GM21381 (cell line): ENCODE data around the gene ZNF341.
"Not testable (repeated sequence)": the region's sequence is repeated elsewhere in the genome, so short reads cannot be mapped to it uniquely, and the experiment has no call there.

Experiments used
- ATAC-seq: cut with Tn5 transposase; IDR thresholded peaks from one replicate; pipeline ENCODE4 v1.9.1; 2021; ENCODE audit warnings: mild to moderate bottlenecking, moderate library complexity; ENCODE audit not compliant: unreplicated experiment

Gene ZNF341

DNA sequence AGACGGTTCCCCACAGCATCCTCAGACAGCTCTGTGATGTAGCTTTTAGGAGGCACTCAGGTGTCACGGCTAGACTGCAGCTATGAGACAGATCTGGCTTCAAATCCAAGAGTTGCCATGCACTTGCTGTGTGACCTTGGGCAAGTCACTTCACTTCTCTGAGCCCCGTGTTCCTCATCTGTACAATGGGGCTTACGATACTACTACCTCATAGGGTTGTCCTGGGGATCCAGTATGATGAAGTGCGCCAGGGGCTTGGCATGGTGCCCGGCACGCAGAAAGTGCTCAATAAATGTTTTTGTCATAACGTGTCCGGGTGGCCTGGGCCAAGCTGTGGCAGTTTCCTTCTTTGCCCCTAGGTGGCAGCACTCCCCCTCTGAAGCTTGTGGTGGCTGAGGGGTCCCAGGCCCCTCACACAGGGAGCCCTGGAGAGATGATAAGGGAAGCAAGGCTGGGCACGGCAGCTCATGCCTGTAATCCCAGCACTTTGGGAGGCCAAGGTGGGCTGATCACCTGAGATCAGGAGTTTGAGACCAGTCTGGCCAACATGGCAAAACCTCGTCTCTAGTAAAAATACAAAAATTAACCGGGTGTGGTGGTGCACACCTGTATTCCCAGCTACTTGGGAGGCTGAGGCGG, 60.3 kb downstream of the ZNF341 start:
- no peak for ATAC-seq

- not testable (repeated sequence) for ATAC-seq
Observed at GRCh38 chr20:33792598-33792989, 60.8 kb downstream of the ZNF341 start.

GRCh38 chr20:33793011-33793931, 61.5 kb downstream of the ZNF341 start:
- ATAC-seq, result no peak

GRCh38 chr20:33796263-33796906, 64.6 kb downstream of the ZNF341 start:
- no peak for ATAC-seq

DNA sequence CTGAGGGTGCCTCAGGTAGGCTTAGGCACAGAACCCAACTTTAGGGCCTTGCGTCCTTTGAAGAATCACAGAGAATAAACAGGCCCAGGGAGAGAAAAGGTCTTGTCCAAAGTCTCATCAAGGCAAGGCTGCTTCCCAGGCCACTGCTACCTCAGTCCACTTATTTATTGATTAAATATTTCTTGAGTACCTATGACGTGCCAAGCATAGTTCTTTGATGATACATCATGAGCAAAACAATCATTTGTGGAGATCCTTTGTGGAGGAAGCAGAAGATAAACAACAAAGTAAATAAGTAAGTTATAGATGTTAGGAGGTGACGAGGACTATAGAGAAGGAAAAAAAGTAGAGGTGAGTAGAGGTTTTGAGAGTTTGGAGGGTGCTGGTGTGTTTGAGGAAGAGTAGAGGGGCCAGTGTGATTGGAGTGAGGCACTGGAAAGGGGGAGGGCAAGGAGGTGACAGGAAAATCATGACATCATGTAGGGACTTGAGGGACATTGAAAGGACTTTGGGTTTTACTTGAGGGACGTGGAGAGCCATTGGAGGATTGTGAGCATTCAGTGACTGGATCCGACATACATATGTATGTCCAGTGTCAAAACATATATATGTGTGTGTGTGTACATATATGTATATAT, 65.2 kb downstream of the ZNF341 start:
- ATAC-seq, result no peak

GRCh38 chr20:33798444-33798843, 66.6 kb downstream of the ZNF341 start:
- ATAC-seq, result no peak

DNA sequence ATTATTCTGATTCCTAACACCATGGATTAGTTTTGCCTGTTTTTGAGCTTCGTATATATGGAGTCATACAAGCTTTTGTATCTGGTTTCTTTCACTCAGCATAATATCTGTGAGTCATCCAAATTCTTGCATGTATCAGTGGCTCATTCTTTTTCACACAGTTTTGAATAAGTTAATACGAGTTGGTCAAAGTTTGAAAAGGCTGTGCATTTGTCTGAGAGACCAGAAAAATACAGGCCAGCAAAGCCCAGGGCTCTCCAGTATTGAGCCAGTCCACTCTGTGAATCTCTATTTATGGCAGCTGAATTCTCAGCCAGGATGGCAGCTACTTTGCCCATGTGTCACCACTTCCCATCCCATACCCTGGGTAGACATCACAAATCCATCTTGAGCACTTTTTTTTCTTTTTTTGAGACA, 72.1 kb downstream of the ZNF341 start:
- no peak for ATAC-seq

DNA sequence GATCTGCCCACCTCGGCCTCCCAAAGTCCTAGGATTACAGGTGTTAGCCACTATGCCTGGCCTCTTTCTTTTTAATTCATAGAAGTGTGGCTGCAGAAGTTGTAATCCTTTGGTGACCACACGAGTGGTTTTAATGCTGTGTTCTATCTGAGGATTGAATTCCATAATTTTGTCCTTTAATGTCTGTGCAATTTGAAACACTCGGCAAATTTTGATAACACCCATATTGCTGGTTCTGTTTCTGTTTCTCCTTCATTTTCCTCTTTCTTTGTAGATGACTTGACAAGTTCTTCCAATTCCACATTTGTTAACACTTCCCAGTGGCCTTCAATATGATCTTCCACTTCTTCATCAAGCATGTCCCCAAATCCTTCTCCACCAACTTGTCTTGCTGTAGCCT, 76.6 kb downstream of the ZNF341 start:
- no peak for ATAC-seq

DNA sequence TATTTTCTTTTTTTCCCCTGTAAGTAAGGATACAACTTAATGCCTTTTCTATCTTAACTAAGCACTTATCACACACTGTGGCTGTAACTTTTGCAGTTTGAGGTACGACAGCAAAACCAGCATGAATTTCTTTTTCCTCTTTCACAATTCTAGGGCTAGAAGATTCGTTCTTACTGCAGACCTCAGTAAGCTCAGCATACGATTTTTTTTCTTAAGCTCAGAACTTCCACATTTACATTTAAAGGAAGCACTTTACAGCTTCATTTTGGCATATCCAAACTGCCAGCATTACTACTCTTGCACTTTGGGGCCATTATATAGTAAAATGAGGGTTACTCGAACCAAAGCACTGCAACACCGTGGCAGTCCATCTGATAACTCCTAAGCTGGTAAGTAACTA, 78.5 kb downstream of the ZNF341 start:
- ATAC-seq, result no peak

GRCh38 chr20:33810885-33811775, 79.3 kb downstream of the ZNF341 start, which contains the start of gene CHMP4B:
Gene CHMP4B (plus strand): TSS chr20:33811348. CDS start chr20:33811469, 121 bp downstream.
- ATAC-seq, result peak; percentile 98

DNA sequence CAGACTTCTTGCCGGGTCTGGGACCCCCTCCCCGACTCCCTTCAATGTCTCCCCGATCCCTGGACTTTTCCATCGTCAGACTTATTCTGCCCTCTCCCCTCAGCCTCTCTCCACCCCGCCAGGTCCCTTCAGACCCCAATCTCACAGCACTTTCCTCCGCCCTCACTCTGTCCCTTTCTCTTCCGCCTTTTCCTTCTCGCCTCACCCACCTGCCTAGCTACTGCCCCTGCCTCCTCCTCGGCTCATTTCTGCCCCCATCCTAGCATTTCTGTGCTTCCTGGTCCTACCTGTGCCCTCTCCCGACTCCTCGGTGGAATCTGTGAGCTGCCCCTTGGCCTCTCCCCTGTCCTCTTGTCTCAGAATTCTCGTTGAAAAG, 80.0 kb downstream of the ZNF341 start:
- no peak for ATAC-seq

DNA sequence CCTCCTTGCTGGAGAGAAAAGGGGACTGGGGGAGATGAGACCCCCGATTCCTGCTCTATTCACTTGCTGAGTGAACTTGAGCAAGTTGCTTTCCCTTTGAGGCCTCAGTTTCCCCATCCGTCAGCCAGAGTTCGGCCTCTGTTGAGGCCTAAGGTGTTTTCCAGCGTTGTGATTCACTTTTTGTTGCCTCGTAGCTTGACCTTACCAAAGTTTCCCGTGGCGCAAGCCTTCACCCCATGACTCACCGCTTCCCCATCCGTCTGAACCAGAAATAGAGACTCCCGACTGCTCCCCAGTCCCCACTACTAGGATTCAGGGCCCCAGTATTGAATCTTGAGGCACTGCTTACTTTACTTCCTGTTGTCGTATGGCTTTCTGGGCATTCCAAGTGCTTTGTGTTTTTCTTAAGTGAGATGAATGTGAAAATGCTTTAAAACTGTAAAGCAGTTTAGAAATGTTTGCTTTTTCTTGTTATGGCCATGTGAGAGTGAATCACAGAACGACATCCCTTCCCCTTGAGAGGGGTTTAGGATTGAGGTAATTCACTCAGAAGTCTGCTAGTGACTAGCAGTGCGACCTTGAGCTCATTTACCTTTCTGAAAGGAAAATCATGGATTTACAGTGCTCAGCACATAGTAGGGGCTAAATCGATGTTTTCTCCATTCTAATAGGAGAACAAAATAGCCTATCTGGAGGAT, 80.5 kb downstream of the ZNF341 start:
- no peak for ATAC-seq

DNA sequence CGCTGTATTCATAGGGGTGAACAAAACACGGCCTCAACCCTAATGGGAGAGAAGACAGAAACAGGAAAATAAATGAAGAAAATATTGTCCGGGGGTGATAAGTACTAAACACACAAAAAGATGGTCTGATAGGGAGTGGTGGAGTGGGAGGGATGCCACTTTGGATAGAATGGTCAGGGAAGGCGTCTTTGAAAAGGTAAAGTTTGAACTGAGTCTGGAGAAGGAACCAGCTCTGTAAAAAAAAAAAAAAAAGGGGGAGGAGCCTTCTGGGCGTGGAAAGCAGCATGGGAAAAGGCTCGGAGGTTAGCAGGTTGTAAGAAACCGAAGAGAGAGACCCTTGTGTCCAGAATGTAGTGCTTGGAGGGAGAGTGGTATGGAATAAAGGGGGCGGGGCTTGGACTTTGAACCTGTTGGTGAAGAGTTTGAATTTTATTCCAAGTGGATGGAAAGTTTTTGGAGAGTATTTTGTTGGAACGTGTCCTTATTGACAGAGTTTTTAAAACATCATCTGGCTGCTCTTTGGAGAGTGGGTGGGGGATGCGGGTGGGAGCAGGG, 81.2 kb downstream of the ZNF341 start:
- no peak for ATAC-seq

- ATAC-seq, result no peak
Observed at GRCh38 chr20:33814238-33814712, 82.5 kb downstream of the ZNF341 start.

DNA sequence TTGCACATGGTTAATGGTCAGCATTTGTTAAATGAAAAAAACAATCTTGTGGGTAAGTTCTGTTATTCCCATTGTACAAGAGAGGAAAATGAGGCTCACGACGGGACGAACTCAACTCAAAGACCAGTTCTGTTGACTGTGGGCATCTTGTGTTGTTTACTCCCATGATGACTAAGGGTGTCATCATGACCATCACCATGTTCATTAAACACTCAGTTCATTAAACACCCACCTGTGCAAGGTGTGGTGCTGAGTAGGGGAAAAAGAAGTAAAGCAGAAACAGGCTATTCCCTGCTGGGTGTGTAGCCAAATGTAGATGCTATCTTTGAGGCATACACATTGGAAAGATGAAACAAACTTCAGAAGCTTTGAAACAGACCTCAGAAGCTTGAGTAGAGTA, 83.9 kb downstream of the ZNF341 start:
- no peak for ATAC-seq

DNA sequence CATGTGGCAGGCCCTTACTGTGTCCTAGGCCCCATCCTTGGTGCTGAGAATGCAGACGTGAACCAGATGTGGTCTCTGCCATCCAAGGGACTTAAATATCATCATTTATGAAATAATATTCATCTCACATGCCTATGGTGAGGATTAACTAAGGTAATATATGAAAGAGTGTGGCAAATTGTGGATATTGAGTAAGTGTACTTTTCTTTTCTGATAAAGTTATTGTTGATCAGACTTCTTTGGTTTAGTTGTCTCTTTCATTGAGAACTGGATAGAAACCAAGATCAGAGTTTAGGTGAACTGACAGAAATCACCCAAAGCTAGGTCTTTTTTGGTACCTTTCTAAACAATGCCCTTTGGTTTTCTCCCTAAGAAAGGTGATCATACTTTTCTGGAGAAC, 84.4 kb downstream of the ZNF341 start:
- no peak for ATAC-seq

GRCh38 chr20:33817411-33817810, 85.6 kb downstream of the ZNF341 start:
- no peak for ATAC-seq

GRCh38 chr20:33819456-33819855, 87.7 kb downstream of the ZNF341 start:
- ATAC-seq, result no peak

DNA sequence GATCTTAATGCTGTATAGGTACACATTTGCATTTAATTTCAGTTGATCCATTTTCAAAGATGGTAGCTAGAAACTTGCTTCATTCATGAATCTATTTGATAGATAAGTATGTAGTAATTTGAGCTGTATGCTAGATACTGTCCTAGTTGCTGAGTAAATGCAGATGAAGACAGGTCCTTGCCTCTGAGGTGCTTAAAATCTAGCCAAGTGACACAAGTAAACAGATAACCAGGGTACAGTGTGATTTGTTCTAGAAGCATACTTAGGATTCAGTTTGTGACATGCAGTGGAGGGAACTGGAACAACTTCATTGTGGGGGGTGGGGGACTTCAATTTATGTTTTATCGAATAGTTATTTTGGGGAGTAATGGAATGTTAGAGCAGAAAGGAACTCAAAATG, 88.6 kb downstream of the ZNF341 start:
- ATAC-seq, result no peak
